Peyer's patch (tissue), 4 donors: Measurements from ENCODE around the gene CRY2.

Experiments
- CTCF ChIP-seq, 6 experiments: fragments of 450-650 bp in 4 of 6; fragments of 200-600 bp in 2 of 6; sonication (generic) in 1 of 6; IDR thresholded peaks; one replicate each; pipeline ENCODE4 v1.5.1; 2017 to 2019; ENCODE audit warnings: antibody characterized with exemption in 6 of 6, mild to moderate bottlenecking in 3 of 6, moderate library complexity in 1 of 6
- POLR2A ChIP-seq, 2 donors: fragments of 450-650 bp; IDR thresholded peaks; one replicate each; pipeline ENCODE4 v1.5.1; 2017; ENCODE audit warnings: antibody characterized with exemption in 2 of 2, mild to moderate bottlenecking in 2 of 2, moderate library complexity in 2 of 2

- TF ChIP-seq CTCF (IDR thresholded peaks at IDR 0.05) (no peak), POLR2A (IDR thresholded peaks at IDR 0.05) (no peak)
Observed at GRCh38 chr11:45858751-45859398, 11.6 kb downstream of the CRY2 start.
